ENCODE measurements around the gene ACOX3. TPM values are rescaled to one million over a fixed set of nuclear protein-coding genes. Genes with fewer than 3 reads are reported as not detected.
"Not testable (repeated sequence)": the region's sequence is repeated elsewhere in the genome, so short reads cannot be mapped to it uniquely, and the experiment has no call there.

ACOX3 gene
- total RNA-seq, 4 donors from 2014 or later: 17.3 to 36.0 (median 24.5) TPM

DNA sequence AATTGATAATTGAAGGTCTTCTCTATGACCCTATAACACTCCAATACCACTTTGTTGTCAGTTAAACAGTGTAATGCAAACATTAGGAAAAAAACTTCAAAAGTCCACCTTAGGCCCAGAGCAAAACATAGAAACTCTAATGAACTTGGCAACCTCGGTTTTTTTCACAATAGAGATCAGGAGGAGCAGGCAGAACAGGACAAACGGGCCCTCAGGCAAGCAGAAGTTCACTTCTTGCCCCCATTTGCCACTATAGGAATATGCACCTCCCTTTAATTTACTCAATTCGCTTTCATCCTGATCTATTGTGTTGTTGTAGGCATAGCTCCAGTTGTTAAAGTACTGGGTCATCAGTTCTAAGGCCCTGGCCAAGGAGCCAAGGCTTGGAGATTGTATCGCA, 18.2 kb downstream of the ACOX3 start:
- H3K9me3 ChIP-seq: no peaks in the 10 kb centered on the region
- no peak overlapping the region for H3K4me3 ChIP-seq
- no peak for DNase-seq (ENCODE audit: low spot score in 2 of 2)
- H3K27ac ChIP-seq: no peak overlapping the region
- H3K4me1 ChIP-seq: peaks cover 0 to 18% (median 7%) of the 10 kb centered on the region in 4 donors
- no peaks in the 10 kb centered on the region for H3K27me3 ChIP-seq
- no peak for TF ChIP-seq EP300 (IDR thresholded peaks at IDR 0.05)
- TF ChIP-seq, protein P1, sequence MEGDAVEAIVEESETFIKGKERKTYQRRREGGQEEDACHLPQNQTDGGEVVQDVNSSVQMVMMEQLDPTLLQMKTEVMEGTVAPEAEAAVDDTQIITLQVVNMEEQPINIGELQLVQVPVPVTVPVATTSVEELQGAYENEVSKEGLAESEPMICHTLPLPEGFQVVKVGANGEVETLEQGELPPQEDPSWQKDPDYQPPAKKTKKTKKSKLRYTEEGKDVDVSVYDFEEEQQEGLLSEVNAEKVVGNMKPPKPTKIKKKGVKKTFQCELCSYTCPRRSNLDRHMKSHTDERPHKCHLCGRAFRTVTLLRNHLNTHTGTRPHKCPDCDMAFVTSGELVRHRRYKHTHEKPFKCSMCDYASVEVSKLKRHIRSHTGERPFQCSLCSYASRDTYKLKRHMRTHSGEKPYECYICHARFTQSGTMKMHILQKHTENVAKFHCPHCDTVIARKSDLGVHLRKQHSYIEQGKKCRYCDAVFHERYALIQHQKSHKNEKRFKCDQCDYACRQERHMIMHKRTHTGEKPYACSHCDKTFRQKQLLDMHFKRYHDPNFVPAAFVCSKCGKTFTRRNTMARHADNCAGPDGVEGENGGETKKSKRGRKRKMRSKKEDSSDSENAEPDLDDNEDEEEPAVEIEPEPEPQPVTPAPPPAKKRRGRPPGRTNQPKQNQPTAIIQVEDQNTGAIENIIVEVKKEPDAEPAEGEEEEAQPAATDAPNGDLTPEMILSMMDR (IDR thresholded peaks at IDR 0.05): no peak
- TF ChIP-seq POLR2A (IDR thresholded peaks at IDR 0.05): no peak
- H3K36me3 ChIP-seq: peaks cover 0 to 10% (median 0%) of the 10 kb centered on the region in 3 donors
- WGBS, 2 donors: 70 to 71% methylated on average over 4 of the region's 4 CpGs

DNA sequence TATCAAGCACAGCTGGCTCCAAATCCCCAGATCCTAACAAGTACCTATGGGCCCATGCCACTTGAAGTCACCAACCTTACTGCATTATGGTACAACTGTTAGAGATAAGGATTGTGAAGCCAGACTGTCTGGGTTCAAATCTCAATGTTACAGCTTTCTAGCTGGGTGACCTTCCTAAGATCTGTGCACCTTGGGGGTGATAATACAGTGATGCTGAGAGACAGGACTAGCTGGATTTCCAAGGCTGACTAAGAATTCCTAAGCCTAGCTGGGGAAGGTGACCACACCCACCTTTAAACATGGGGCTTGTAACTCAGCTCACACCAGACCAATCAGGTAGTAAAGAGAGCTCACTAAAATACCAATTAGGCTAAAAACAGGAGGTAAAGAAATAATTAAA, 20.4 kb downstream of the ACOX3 start:
- not testable (repeated sequence) for H3K27me3 ChIP-seq; H3K9me3 ChIP-seq; H3K4me3 ChIP-seq; H3K4me1 ChIP-seq; DNase-seq (ENCODE audit: low spot score in 2 of 2); H3K27ac ChIP-seq
- H3K36me3 ChIP-seq: peaks cover 0 to 23% (median under 1%) of the 10 kb centered on the region in 3 donors

DNA sequence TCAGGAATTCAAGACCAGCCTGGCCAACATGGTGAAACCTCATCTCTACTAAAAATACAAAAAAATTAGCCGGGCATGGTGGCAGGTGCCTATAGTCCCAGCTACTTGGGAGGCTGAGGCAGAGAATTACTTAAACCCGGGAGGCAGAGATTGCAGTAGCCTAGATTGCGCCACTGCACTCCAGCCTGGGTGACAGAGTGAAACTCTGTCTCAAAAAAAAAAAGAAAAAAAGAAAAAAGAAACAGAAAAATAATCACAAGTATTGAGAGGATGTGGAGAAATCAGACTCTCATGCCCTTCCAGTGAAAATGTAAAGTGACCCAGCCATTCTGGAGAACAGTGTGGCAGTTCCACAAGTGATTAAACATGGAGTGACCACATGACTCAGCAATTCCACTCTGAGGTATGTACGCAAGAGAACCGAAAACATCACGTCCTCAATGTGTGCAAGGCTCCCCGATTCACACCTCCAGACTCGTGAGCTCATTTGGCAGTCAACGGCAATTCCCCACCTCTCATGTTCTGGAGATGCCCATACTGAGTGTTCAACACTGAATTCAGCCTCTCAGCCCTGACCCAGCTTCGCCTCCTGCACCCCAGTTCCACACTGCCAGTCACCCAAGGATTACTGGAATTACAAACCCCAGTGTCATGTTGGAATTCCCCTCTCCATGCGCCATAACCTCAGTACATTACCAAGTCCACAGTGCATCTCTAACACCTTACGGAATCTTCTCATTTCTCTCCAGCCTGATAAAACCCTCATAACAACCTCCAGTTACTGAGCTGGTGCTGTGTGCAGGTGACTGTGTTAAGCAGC, 21.1 kb downstream of the ACOX3 start:
- Histone ChIP-seq H3K4me1 (no peaks in the 10 kb centered on the region), H3K27me3 (no peaks in the 10 kb centered on the region), H3K9me3 (no peaks in the 10 kb centered on the region), H3K4me3 (no peak overlapping the region), H3K36me3 (peaks cover 0 to 29% (median 8%) of the 10 kb centered on the region in 3 donors), H3K27ac (no peak overlapping the region)
- no peak for DNase-seq (ENCODE audit: low spot score in 2 of 2)
- 90% methylated on average over 12 of the region's 12 CpGs for WGBS, 2 donors
- TF ChIP-seq, protein P1 (IDR thresholded peaks at IDR 0.05): no peak
- TF ChIP-seq POLR2A (IDR thresholded peaks at IDR 0.05) (no peak), EP300 (IDR thresholded peaks at IDR 0.05) (no peak)

GRCh38 chr4:8417071-8417614, 23.4 kb downstream of the ACOX3 start:
- no peak overlapping the region for H3K27ac ChIP-seq
- H3K36me3 ChIP-seq: peaks cover 0 to 42% (median 8%) of the 10 kb centered on the region in 3 donors
- no peaks in the 10 kb centered on the region for H3K4me1 ChIP-seq
- H3K27me3 ChIP-seq: no peaks in the 10 kb centered on the region
- no peaks in the 10 kb centered on the region for H3K9me3 ChIP-seq
- WGBS, 2 donors: 83 to 84% methylated on average over 10 to 11 of the region's 11 CpGs
- TF ChIP-seq POLR2A (IDR thresholded peaks at IDR 0.05) (no peak), EP300 (IDR thresholded peaks at IDR 0.05) (no peak)
- TF ChIP-seq, protein P1 (IDR thresholded peaks at IDR 0.05): no peak
- DNase-seq (ENCODE audit: low spot score in 2 of 2): no peak
- H3K4me3 ChIP-seq: no peak overlapping the region

GRCh38 chr4:8414377-8414776, 26.1 kb downstream of the ACOX3 start:
- H3K4me3 ChIP-seq: no peak overlapping the region
- H3K27me3 ChIP-seq: no peaks in the 10 kb centered on the region
- H3K9me3 ChIP-seq: no peaks in the 10 kb centered on the region
- peaks cover 0 to 24% (median 0%) of the 10 kb centered on the region in 4 donors for H3K4me1 ChIP-seq
- H3K27ac ChIP-seq: no peak overlapping the region
- no peak for DNase-seq (ENCODE audit: low spot score in 2 of 2)
- H3K36me3 ChIP-seq: peaks cover 0 to 60% (median 8%) of the 10 kb centered on the region in 3 donors
- WGBS, 2 donors: 79 to 85% methylated on average over 2 of the region's 2 CpGs
- TF ChIP-seq POLR2A (IDR thresholded peaks at IDR 0.05): no peak
- TF ChIP-seq, protein P1 (IDR thresholded peaks at IDR 0.05): no peak
